Neural cell (in vitro differentiated cells): ENCODE results near the gene SLC18A3. TPM values are rescaled to one million over a fixed set of nuclear protein-coding genes. Genes with fewer than 3 reads are reported as not detected.

Source experiments
- H2AFZ ChIP-seq: fragments of 200-600, 300-800 bp; sonication (generic), shearing (Covaris generic); 2 replicates; pipeline ENCODE4 v1.6.0; 2014; ENCODE audit warnings: low read depth, mild to moderate bottlenecking, antibody characterized with exemption, low read length, moderate library complexity
- H3F3A ChIP-seq: fragments of 200-600 bp; shearing (Covaris generic); 2 replicates; pipeline ENCODE4 v1.6.1; 2016; ENCODE audit warnings: mild to moderate bottlenecking, moderate library complexity, mixed read lengths, antibody characterized with exemption, low read length; ENCODE audit not compliant: insufficient read depth, poor library complexity, severe bottlenecking
- H3K27ac ChIP-seq: fragments of 200-600, 300-800 bp; sonication (generic), shearing (Covaris generic); 2 replicates; pipeline ENCODE4 v1.5.1; 2014; ENCODE audit warnings: mild to moderate bottlenecking, low read length, moderate library complexity
- H3K27me3 ChIP-seq: fragments of 300-800, 200-600 bp; sonication (generic), shearing (Covaris generic); 2 replicates; pipeline ENCODE4 v1.6.0; 2014; ENCODE audit warnings: mild to moderate bottlenecking, low read depth, low read length, moderate library complexity; ENCODE audit not compliant: insufficient read depth
- H3K36me3 ChIP-seq: fragments of 300-800, 200-600 bp; sonication (generic), shearing (Covaris generic); 2 replicates; pipeline ENCODE4 v1.5.1; 2014; ENCODE audit warnings: mild to moderate bottlenecking, antibody characterized with exemption, low read length, moderate library complexity; ENCODE audit not compliant: insufficient read depth
- H3K4me2 ChIP-seq: fragments of 300-800, 200-600 bp; sonication (generic), shearing (Covaris generic); 2 replicates; pipeline ENCODE4 v1.6.0; 2014; ENCODE audit warnings: mild to moderate bottlenecking, low read length
- H3K4me3 ChIP-seq: fragments of 300-800, 200-600 bp; sonication (generic), shearing (Covaris generic); 2 replicates; pipeline ENCODE4 v1.5.1; 2014; ENCODE audit warnings: mild to moderate bottlenecking, low read length, moderate library complexity
- H3K79me2 ChIP-seq: fragments of 200-600 bp; shearing (Covaris generic); replicated peaks from 2 replicates; pipeline ENCODE4 v1.6.0; 2014; ENCODE audit warnings: mild to moderate bottlenecking, low read length, moderate library complexity; ENCODE audit not compliant: insufficient read depth
- H3K9ac ChIP-seq: fragments of 300-800, 200-600 bp; sonication (generic), shearing (Covaris generic); 2 replicates; pipeline ENCODE4 v1.6.1; 2016; ENCODE audit warnings: mild to moderate bottlenecking, low read length, mixed read lengths
- H3K9me2 ChIP-seq: fragments of 200-600 bp; shearing (Covaris generic); 2 replicates; pipeline ENCODE4 v1.6.1; 2016; ENCODE audit warnings: mild to moderate bottlenecking, low read length, mixed read lengths; ENCODE audit not compliant: insufficient read depth
- H3K9me3 ChIP-seq: fragments of 200-600, 300-800 bp; sonication (generic), shearing (Covaris generic); 2 replicates; pipeline ENCODE4 v1.6.1; 2016; ENCODE audit warnings: mild to moderate bottlenecking, mixed run types, low read length, moderate library complexity, mixed read lengths
- H4K20me1 ChIP-seq: fragments of 200-600 bp; shearing (Covaris generic); 2 replicates; pipeline ENCODE4 v1.6.1; 2016; ENCODE audit warnings: mild to moderate bottlenecking, mixed run types; ENCODE audit not compliant: insufficient read depth
- CTCF ChIP-seq: fragments of 450-650 bp; IDR thresholded peaks from 2 replicates; pipeline ENCODE4 v1.5.1; 2014; ENCODE audit warnings: antibody characterized with exemption, mild to moderate bottlenecking, moderate library complexity; ENCODE audit not compliant: poor library complexity, severe bottlenecking
- EP300 ChIP-seq: fragments of 450-650 bp; conservative IDR thresholded peaks from 2 replicates; pipeline ENCODE4 v1.6.1; 2014; ENCODE audit warnings: antibody characterized with exemption, mild to moderate bottlenecking, moderate library complexity; ENCODE audit not compliant: poor library complexity, severe bottlenecking
- EZH2 ChIP-seq: fragments of 200-600, 300-800 bp; shearing (Covaris generic), sonication (generic); IDR thresholded peaks from 2 replicates; pipeline ENCODE4 v1.6.1; 2014; ENCODE audit warnings: antibody characterized with exemption, low read length, borderline replicate concordance, mild to moderate bottlenecking; ENCODE audit not compliant: insufficient read depth, poor library complexity, severe bottlenecking
- MXI1 ChIP-seq: fragments of 450-650 bp; conservative IDR thresholded peaks from 2 replicates; pipeline ENCODE4 v1.6.1; 2014; ENCODE audit warnings: antibody characterized with exemption, mild to moderate bottlenecking; ENCODE audit not compliant: poor library complexity, severe bottlenecking
- POLR2AphosphoS5 ChIP-seq: IDR thresholded peaks from 2 replicates; pipeline ENCODE4 v1.6.1; 2012
- RAD21 ChIP-seq: fragments of 450-650 bp; conservative IDR thresholded peaks from 2 replicates; pipeline ENCODE4 v1.6.1; 2014; ENCODE audit warnings: antibody characterized with exemption, mild to moderate bottlenecking, moderate library complexity
- REST ChIP-seq: IDR thresholded peaks from 2 replicates; pipeline ENCODE4 v1.6.1; 2012; ENCODE audit warnings: borderline replicate concordance
- SMC3 ChIP-seq: fragments of 450-650 bp; conservative IDR thresholded peaks from 2 replicates; pipeline ENCODE4 v1.6.1; 2014; ENCODE audit warnings: antibody characterized with exemption, mild to moderate bottlenecking, moderate library complexity; ENCODE audit not compliant: poor library complexity
- TAF1 ChIP-seq: IDR thresholded peaks from 2 replicates; pipeline ENCODE4 v1.6.1; 2012; ENCODE audit warnings: low read depth
- polyA plus RNA-seq: library from polyadenylated mRNA; depleted of rRNA; stranded (reverse); fragments of >200 nt; gene quantifications from 2 replicates; pipeline ENCODE4 v1.2.3, GENCODE V29; 2014

Gene SLC18A3
- polyA plus RNA-seq, 1 donor from 2014 or later = not detected

GRCh38 chr10:49633327-49634068 is 23.4 kb downstream of the SLC18A3 start:
- no peaks in the 10 kb centered on the region for H3F3A ChIP-seq
- no peaks in the 10 kb centered on the region for H3K27me3 ChIP-seq
- H3K9me2 ChIP-seq = no peaks in the 10 kb centered on the region
- no peaks in the 10 kb centered on the region for H4K20me1 ChIP-seq
- no peak overlapping the region for H3K4me2 ChIP-seq
- TF ChIP-seq EP300 (no peak), EZH2 (no peak), POLR2AphosphoS5 (no peak)
- no peaks in the 10 kb centered on the region for H3K36me3 ChIP-seq
- H3K27ac ChIP-seq = no peak overlapping the region
- no peak overlapping the region for H3K9ac ChIP-seq
- H3K4me3 ChIP-seq = no peak overlapping the region
- no peaks in the 10 kb centered on the region for H3K9me3 ChIP-seq
- H2AFZ ChIP-seq = no peak overlapping the region
- H3K79me2 ChIP-seq = no peaks in the 10 kb centered on the region

GRCh38 chr10:49634069-49634660 is 24.1 kb downstream of the SLC18A3 start:
- H3K9me2 ChIP-seq = no peaks in the 10 kb centered on the region
- H3K79me2 ChIP-seq = no peaks in the 10 kb centered on the region
- no peak overlapping the region for H2AFZ ChIP-seq
- H3K27me3 ChIP-seq = no peaks in the 10 kb centered on the region
- no peak overlapping the region for H3K4me3 ChIP-seq
- H4K20me1 ChIP-seq = no peaks in the 10 kb centered on the region
- TF ChIP-seq CTCF (no peak), SMC3 (no peak), RAD21 (no peak)
- no peak overlapping the region for H3K9ac ChIP-seq
- H3K9me3 ChIP-seq = no peaks in the 10 kb centered on the region
- H3F3A ChIP-seq = no peaks in the 10 kb centered on the region
- no peaks in the 10 kb centered on the region for H3K36me3 ChIP-seq
- H3K4me2 ChIP-seq = no peak overlapping the region
- no peak overlapping the region for H3K27ac ChIP-seq

GRCh38 chr10:49642311-49642710 is 32.2 kb downstream of the SLC18A3 start:
- H3K79me2 ChIP-seq = no peaks in the 10 kb centered on the region
- H3K9me2 ChIP-seq = no peaks in the 10 kb centered on the region
- H3K27me3 ChIP-seq = no peaks in the 10 kb centered on the region
- H4K20me1 ChIP-seq = no peaks in the 10 kb centered on the region
- H3K27ac ChIP-seq = no peak overlapping the region
- H3K9ac ChIP-seq = no peak overlapping the region
- H3F3A ChIP-seq = no peaks in the 10 kb centered on the region
- no peaks in the 10 kb centered on the region for H3K9me3 ChIP-seq
- no peak overlapping the region for H3K4me2 ChIP-seq
- H3K36me3 ChIP-seq = no peaks in the 10 kb centered on the region
- TF ChIP-seq TAF1 (no peak), POLR2AphosphoS5 (no peak), RAD21 (no peak), REST (no peak), CTCF (no peak), SMC3 (no peak), EZH2 (no peak), MXI1 (no peak)
- H3K4me3 ChIP-seq = no peak overlapping the region
- no peak overlapping the region for H2AFZ ChIP-seq
